Activated CD8-positive, alpha-beta memory T cell treated with anti-CD3 and anti-CD28 coated beads, Interleukin-2, amount 50 U/mL, for 1 hour (primary cell): ENCODE results near the gene ACTL6B.

Experiments used
- DNase-seq: peaks from one replicate; pipeline ENCODE4 v3.0.0-alpha.2; 2020; ENCODE audit errors: extremely low read depth

ACTL6B gene

GRCh38 chr7:100600730-100601038 lies 55.6 kb downstream of the ACTL6B start:
- no peak for DNase-seq

GRCh38 chr7:100599911-100600729 lies 56.1 kb downstream of the ACTL6B start:
- DNase-seq, result no peak

DNA sequence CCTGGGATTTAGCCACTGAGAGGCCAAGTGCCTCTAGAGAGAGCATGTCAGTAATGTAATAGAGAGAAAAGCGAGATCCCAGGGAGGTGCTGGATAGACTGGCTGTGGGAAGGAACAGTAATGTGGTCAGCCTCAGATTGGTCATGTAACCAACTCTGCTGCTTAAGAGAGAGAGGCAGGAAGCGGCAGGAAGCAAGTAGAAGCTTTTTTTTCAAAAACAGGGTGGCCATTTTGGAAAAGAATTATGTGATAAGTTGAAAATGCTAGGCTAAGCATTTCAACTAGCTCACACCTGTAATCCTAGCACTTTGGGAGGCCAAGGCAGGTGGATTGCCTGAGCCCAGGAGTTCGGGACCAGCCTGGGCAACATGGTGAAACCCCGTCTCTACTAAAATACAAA lies 57.8 kb downstream of the ACTL6B start:
- no peak for DNase-seq

GRCh38 chr7:100595188-100595587 lies 61.1 kb downstream of the ACTL6B start:
- no peak for DNase-seq
